Fibroblast of lung (primary cell): ENCODE data around the gene ENOX1. TPM values are rescaled to one million over a fixed set of nuclear protein-coding genes. Genes with fewer than 3 reads are reported as not detected.

Experiments
- DNase-seq, 2 donors: peaks; one replicate each; pipeline versions ENCODE4 v3.0.0 to v3.0.0-alpha.2; 2010; ENCODE audit warnings: low read depth in 2 of 2
- H2AFZ ChIP-seq: 2 replicates; pipeline ENCODE4 v1.5.1; 2012; ENCODE audit warnings: low read length, control low read depth, inconsistent platforms
- H3K27ac ChIP-seq: 2 replicates; pipeline ENCODE4 v1.5.1; 2011; ENCODE audit warnings: low read length, control low read depth; ENCODE audit not compliant: insufficient read depth
- H3K27me3 ChIP-seq: 2 replicates; pipeline ENCODE4 v1.5.1; 2011; ENCODE audit warnings: mild to moderate bottlenecking, low read length; ENCODE audit not compliant: control insufficient read depth, insufficient read depth
- H3K36me3 ChIP-seq: 2 replicates; pipeline ENCODE4 v1.5.1; 2011; ENCODE audit warnings: low read length; ENCODE audit not compliant: control insufficient read depth, insufficient read depth
- H3K4me1 ChIP-seq: 2 replicates; pipeline ENCODE4 v1.5.1; 2011; ENCODE audit warnings: low read length; ENCODE audit not compliant: control insufficient read depth, insufficient read depth; ENCODE audit errors: extremely low read depth
- H3K4me2 ChIP-seq: 2 replicates; pipeline ENCODE4 v1.5.1; 2011; ENCODE audit warnings: low read length, control low read depth; ENCODE audit not compliant: insufficient read depth; ENCODE audit errors: extremely low read depth
- H3K4me3 ChIP-seq, 4 experiments: fragments of 200-600 bp in 1 of 4; sonication (generic) in 1 of 4; replicated peaks in 1 of 4; 2 replicates each; pipeline ENCODE4 v1.5.1; 2011 to 2016; ENCODE audit warnings: low read length in 4 of 4, low read depth in 3 of 4, mild to moderate bottlenecking in 3 of 4, control low read depth in 2 of 4, inconsistent platforms in 1 of 4, mixed read lengths in 1 of 4; ENCODE audit not compliant: insufficient read depth in 1 of 4; ENCODE audit errors: control extremely low read depth in 1 of 4
- H3K79me2 ChIP-seq: 2 replicates; pipeline ENCODE4 v1.5.1; 2012; ENCODE audit warnings: mild to moderate bottlenecking, low read length, inconsistent platforms; ENCODE audit not compliant: control insufficient read depth, insufficient read depth
- H3K9ac ChIP-seq: 2 replicates; pipeline ENCODE4 v1.5.1; 2011; ENCODE audit warnings: mild to moderate bottlenecking, low read length, control low read depth; ENCODE audit not compliant: insufficient read depth
- H3K9me3 ChIP-seq: 2 replicates; pipeline ENCODE4 v1.5.1; 2012; ENCODE audit warnings: low read depth, low read length; ENCODE audit not compliant: control insufficient read depth, insufficient read depth
- H4K20me1 ChIP-seq: 2 replicates; pipeline ENCODE4 v1.5.1; 2011; ENCODE audit warnings: low read length; ENCODE audit not compliant: control insufficient read depth, insufficient read depth; ENCODE audit errors: extremely low read depth
- EZH2 ChIP-seq: IDR thresholded peaks from 2 replicates; pipeline ENCODE4 v1.5.1; 2012; ENCODE audit warnings: low read length, control low read depth, mild to moderate bottlenecking; ENCODE audit errors: missing control alignments
- polyA plus RNA-seq, 2 donors: library from polyadenylated mRNA; depleted of rRNA in 1 of 2; stranded (reverse) in 1 of 2; unstranded in 1 of 2; fragments of >200 nt; gene quantifications; 2 replicates each; pipeline ENCODE4 v1.2.1, GENCODE V29; 2011 to 2012; ENCODE audit warnings: missing spikeins in 1 of 2
- total RNA-seq: library from RNA; depleted of rRNA; stranded (reverse); fragments of >200 nt; gene quantifications from 2 replicates; pipeline ENCODE4 v1.2.1, GENCODE V29; 2014
- TF ChIP-seq, protein P1 (sequence below), 2 donors: IDR thresholded peaks in 1 of 2; conservative IDR thresholded peaks in 1 of 2; 1 replicate in 1 of 2; 2 replicates in 1 of 2; pipeline ENCODE4 v1.5.1; 2011 to 2012; ENCODE audit warnings: low read length in 2 of 2, control low read depth in 1 of 2, inconsistent platforms in 1 of 2, low read depth in 1 of 2, mild to moderate bottlenecking in 1 of 2

Gene ENOX1
- total and polyA plus RNA-seq, 2 donors (not counting 1 experiment from before 2014, with no cell fraction given) = 3.5 to 7.6 TPM

DNA sequence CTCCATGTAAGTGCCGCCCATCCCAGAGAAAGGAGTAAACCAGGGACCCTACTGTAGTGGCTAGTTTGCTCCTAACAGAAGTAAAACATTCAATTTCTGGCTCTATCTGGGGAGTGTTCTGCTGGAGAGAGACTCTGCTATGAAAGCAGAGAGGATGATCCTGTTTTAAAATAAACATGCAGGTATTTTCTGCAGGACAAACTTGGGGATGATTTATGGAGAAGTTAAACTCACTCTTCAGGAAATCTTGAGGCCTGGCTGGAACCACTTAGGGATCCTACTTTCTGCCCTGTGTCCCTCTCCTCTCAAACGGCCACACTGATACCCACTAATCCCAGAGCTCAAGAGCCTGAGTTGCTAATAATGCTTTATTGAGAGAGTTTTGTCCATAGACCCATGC is 482.3 kb downstream of the ENOX1 start:
- H4K20me1 ChIP-seq = no peaks in the 10 kb centered on the region
- no peaks in the 10 kb centered on the region for H3K36me3 ChIP-seq
- H3K4me2 ChIP-seq = no peak overlapping the region
- H3K9me3 ChIP-seq = no peaks in the 10 kb centered on the region
- no peak overlapping the region for H3K27ac ChIP-seq
- no peak for DNase-seq
- no peak overlapping the region for H3K4me3 ChIP-seq
- peaks cover 8% of the 10 kb centered on the region for H3K4me1 ChIP-seq
- no peaks in the 10 kb centered on the region for H3K27me3 ChIP-seq
- H2AFZ ChIP-seq = no peak overlapping the region
- TF ChIP-seq EZH2 = no peak
- TF ChIP-seq, protein P1, sequence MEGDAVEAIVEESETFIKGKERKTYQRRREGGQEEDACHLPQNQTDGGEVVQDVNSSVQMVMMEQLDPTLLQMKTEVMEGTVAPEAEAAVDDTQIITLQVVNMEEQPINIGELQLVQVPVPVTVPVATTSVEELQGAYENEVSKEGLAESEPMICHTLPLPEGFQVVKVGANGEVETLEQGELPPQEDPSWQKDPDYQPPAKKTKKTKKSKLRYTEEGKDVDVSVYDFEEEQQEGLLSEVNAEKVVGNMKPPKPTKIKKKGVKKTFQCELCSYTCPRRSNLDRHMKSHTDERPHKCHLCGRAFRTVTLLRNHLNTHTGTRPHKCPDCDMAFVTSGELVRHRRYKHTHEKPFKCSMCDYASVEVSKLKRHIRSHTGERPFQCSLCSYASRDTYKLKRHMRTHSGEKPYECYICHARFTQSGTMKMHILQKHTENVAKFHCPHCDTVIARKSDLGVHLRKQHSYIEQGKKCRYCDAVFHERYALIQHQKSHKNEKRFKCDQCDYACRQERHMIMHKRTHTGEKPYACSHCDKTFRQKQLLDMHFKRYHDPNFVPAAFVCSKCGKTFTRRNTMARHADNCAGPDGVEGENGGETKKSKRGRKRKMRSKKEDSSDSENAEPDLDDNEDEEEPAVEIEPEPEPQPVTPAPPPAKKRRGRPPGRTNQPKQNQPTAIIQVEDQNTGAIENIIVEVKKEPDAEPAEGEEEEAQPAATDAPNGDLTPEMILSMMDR (conservative IDR thresholded peaks at IDR 0.05 in 1 of 2, IDR thresholded peaks at IDR 0.05 in 1 of 2; ENCODE audit: low read depth in 1 of 2, low read length in 2 of 2) = no peak
- H3K9ac ChIP-seq = no peak overlapping the region
- no peaks in the 10 kb centered on the region for H3K79me2 ChIP-seq

DNA sequence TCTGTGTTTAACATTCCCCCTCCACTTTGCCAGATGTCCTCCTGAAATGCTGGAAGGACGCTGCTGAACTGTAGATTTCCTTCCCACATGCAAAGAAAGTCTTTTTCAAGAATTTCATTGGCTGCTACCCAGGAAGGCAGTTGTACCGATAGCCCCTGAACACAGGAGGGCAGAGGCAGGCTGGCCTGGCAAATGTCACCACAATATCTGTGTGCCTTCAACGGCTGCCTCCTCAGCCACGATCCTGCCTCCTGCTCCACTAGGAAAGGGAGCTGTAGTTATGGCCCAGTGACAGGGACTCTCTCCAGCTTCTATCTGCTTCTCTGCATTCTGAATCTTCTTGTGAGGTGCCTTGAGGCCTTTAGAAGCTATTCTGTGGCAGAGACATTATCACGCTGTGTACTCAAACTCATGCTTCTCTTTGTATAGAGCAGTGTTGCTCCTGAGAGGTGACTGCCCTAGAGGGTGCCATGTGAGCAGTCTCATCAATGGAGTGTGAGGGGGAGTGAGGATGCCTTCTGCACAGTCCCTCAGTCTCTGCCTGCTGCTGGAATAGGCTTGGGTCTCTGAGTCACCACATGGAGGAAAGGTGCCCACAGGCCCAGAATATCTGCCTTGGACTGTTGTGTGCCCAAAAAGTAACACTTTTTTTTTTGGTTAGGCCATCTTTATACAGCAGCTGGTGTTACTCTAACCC is 483.6 kb downstream of the ENOX1 start:
- no peak overlapping the region for H3K9ac ChIP-seq
- H4K20me1 ChIP-seq = no peaks in the 10 kb centered on the region
- H3K79me2 ChIP-seq = no peaks in the 10 kb centered on the region
- no peaks in the 10 kb centered on the region for H3K27me3 ChIP-seq
- H3K4me2 ChIP-seq = no peak overlapping the region
- H3K36me3 ChIP-seq = no peaks in the 10 kb centered on the region
- H2AFZ ChIP-seq = no peak overlapping the region
- no peaks in the 10 kb centered on the region for H3K9me3 ChIP-seq
- peaks cover 8% of the 10 kb centered on the region for H3K4me1 ChIP-seq
- DNase-seq = peak; percentile 58 to 80
- no peak overlapping the region for H3K27ac ChIP-seq
- no peak for TF ChIP-seq EZH2
- TF ChIP-seq, protein P1 (conservative IDR thresholded peaks at IDR 0.05 in 1 of 2, IDR thresholded peaks at IDR 0.05 in 1 of 2; ENCODE audit: low read depth in 1 of 2, low read length in 2 of 2) = peak; percentile 41 to 72
- H3K4me3 ChIP-seq = no peak overlapping the region

DNA sequence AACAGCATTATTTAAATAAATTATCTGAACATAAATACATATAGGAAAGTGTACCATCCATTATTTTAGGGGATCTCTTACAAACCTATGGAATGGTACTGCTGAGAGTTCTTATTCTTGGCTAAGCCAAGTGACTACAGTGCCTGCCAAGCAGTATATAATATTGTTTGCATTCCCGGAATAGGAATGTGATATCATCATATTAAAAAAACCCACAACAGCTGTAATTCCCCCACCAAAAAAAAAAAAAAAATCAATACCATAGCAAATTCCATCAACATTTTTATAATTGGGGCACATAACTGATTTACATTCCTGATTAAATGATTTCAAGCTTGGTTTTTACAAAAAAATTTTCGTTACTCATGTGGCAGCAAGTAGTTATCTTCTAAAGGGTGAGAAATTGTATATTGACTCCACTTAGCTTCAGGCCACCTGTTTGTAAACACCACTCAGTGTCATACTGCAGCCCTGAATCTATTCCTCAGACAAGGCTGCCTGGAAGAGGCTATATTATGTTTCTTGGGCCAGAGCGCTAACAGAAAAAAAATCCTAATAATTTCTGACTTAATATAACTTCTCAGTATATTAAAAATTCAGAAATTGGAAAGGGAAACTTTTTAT is 485.3 kb downstream of the ENOX1 start:
- Histone ChIP-seq H3K79me2 (no peaks in the 10 kb centered on the region), H3K36me3 (no peaks in the 10 kb centered on the region), H3K4me3 (no peak overlapping the region), H3K9me3 (no peaks in the 10 kb centered on the region), H3K27me3 (no peaks in the 10 kb centered on the region), H3K4me2 (no peak overlapping the region), H3K4me1 (no peaks in the 10 kb centered on the region), H4K20me1 (no peaks in the 10 kb centered on the region), H3K9ac (no peak overlapping the region), H3K27ac (no peak overlapping the region), H2AFZ (no peak overlapping the region)
- peak; percentile 38 to 42 for DNase-seq
- TF ChIP-seq, protein P1 (conservative IDR thresholded peaks at IDR 0.05 in 1 of 2, IDR thresholded peaks at IDR 0.05 in 1 of 2; ENCODE audit: low read depth in 1 of 2, low read length in 2 of 2) = no peak
